Astrocyte (in vitro differentiated cells and primary cell): ENCODE measurements around the gene FLVCR1.

ENCODE experiments used
- EZH2 ChIP-seq: IDR thresholded peaks from 2 replicates; pipeline ENCODE4 v1.6.1; 2012; ENCODE audit warnings: mild to moderate bottlenecking, low read length, inconsistent platforms; ENCODE audit not compliant: insufficient read depth
- TF ChIP-seq, protein P1 (sequence below): IDR thresholded peaks from 2 replicates; pipeline ENCODE4 v1.5.1; 2011; ENCODE audit warnings: low read depth, mild to moderate bottlenecking, inconsistent platforms, low read length, moderate library complexity; ENCODE audit not compliant: insufficient read depth

DNA sequence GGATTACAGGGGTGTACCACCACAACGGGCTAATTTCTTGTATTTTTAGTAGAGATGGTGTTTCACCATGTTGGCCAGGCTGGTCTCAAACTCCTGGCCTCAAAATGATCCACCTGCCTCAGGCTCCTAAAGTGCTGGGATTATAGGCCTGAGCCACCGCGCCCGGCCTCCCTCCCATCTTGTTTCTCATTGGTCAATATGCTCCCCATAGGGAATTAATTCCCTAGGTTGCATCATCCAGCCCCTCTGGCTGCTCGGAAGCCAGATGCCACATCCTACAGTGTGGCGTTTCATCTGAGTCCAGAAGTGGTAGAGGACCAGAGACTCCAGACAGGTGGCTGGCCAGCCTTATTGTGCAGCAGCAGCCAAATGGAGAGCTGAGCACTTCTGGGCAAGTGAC is 80.8 kb downstream of the FLVCR1 start:
- TF ChIP-seq, protein P1, sequence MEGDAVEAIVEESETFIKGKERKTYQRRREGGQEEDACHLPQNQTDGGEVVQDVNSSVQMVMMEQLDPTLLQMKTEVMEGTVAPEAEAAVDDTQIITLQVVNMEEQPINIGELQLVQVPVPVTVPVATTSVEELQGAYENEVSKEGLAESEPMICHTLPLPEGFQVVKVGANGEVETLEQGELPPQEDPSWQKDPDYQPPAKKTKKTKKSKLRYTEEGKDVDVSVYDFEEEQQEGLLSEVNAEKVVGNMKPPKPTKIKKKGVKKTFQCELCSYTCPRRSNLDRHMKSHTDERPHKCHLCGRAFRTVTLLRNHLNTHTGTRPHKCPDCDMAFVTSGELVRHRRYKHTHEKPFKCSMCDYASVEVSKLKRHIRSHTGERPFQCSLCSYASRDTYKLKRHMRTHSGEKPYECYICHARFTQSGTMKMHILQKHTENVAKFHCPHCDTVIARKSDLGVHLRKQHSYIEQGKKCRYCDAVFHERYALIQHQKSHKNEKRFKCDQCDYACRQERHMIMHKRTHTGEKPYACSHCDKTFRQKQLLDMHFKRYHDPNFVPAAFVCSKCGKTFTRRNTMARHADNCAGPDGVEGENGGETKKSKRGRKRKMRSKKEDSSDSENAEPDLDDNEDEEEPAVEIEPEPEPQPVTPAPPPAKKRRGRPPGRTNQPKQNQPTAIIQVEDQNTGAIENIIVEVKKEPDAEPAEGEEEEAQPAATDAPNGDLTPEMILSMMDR = no peak
- no peak for TF ChIP-seq EZH2
